Activated B cell treated with CpG ODN at 0.5 μM for 24 hours (primary cell): Measurements from ENCODE around the gene MEF2C. TPM values are rescaled to one million over a fixed set of nuclear protein-coding genes. Genes with fewer than 3 reads are reported as not detected.

Experiments used
- ATAC-seq: fragments of 200-7000 bp; cut with Tn5 transposase; one replicate; pipeline ENCODE4 v1.10.0; 2021; ENCODE audit warnings: low read depth, mild to moderate bottlenecking, moderate library complexity
- CTCF ChIA-PET: fragments of 350-600 bp; sonication (Branson Sonifier 250); formaldehyde crosslinking; loops from one replicate; lab custom pipeline; 2021; ENCODE audit warnings: antibody characterized with exemption; lab: Charles Lee
- POLR2A ChIA-PET: fragments of 350-600 bp; sonication (Branson Sonifier 250); formaldehyde crosslinking; loops from one replicate; lab custom pipeline; 2021; ENCODE audit warnings: antibody characterized with exemption; lab: Charles Lee
- DNase-seq: peaks from one replicate; pipeline ENCODE4 v3.0.0; 2022
- H3K27ac Mint-ChIP-seq: one replicate; pipeline ENCODE4 v1.8.0; 2020; ENCODE audit warnings: mixed read lengths
- H3K27me3 Mint-ChIP-seq: one replicate; pipeline ENCODE4 v1.8.0; 2021; ENCODE audit warnings: mixed read lengths
- H3K36me3 Mint-ChIP-seq: one replicate; pipeline ENCODE4 v1.8.0; 2021; ENCODE audit warnings: low read depth, mixed read lengths
- H3K4me1 Mint-ChIP-seq: one replicate; pipeline ENCODE4 v1.8.0; 2021; ENCODE audit warnings: mixed read lengths
- H3K4me3 Mint-ChIP-seq: one replicate; pipeline ENCODE4 v1.8.0; 2020; ENCODE audit warnings: mild to moderate bottlenecking, mixed read lengths
- H3K9me3 Mint-ChIP-seq: one replicate; pipeline ENCODE4 v1.8.0; 2020; ENCODE audit warnings: mixed read lengths
- CTCF ChIP-seq: fragments of 200-600 bp; IDR thresholded peaks from one replicate; pipeline ENCODE4 v1.8.0; 2022; ENCODE audit warnings: antibody characterized with exemption, mild to moderate bottlenecking
- intact Hi-C: fragments of 100-400 bp; cut with micrococcal nuclease; formaldehyde crosslinking; loops from one replicate; pipeline ENCODE4 v1.15.1; 2024
- total RNA-seq: library from RNA; stranded (reverse); gene quantifications from 2 replicates; pipeline ENCODE4 v1.2.3, GENCODE V29; 2022

MEF2C gene
- total RNA-seq, 1 donor from 2014 or later: 359 TPM

- POLR2A ChIA-PET: interaction anchor here (0.6 to 8.1 kb wide), 9 partner anchors 10 to 557 kb away, joined by 3 to 242 read pairs (median 6); no protein-coding TSS in a partner anchor
- H3K27ac Mint-ChIP-seq: peak overlapping the region; percentile 77
- peak overlapping the region; percentile 99 for H3K4me3 Mint-ChIP-seq
Observed at GRCh38 chr5:88879724-88880123, 3.3 kb downstream of the MEF2C start.

GRCh38 chr5:88878976-88879375, 4.0 kb downstream of the MEF2C start:
- H3K4me1 Mint-ChIP-seq: peaks cover 48% of the 10 kb centered on the region
- CTCF ChIA-PET: no interaction called here
- intact Hi-C loops: loop anchor here (1.0 kb wide), 1 partner anchor 10 kb away; no protein-coding TSS in a partner anchor

More at GRCh38 chr5:88879724-88880123, 3.3 kb downstream of the MEF2C start:
- no peak for ATAC-seq
- Mint-ChIP-seq H3K9me3 (no peaks in the 10 kb centered on the region), H3K36me3 (peaks cover 66% of the 10 kb centered on the region), H3K27me3 (no peaks in the 10 kb centered on the region), H3K4me1 (peaks cover 49% of the 10 kb centered on the region)
- CTCF ChIA-PET: interaction anchor here (1.1 kb wide), 1 partner anchor 1386 kb away, joined by 3 read pairs; no protein-coding TSS in a partner anchor
- no peak for DNase-seq
- no peak for TF ChIP-seq CTCF
- intact Hi-C loops: loop anchor here (1.0 to 10.0 kb wide), 8 partner anchors 10 to 1388 kb away; no protein-coding TSS in a partner anchor

GRCh38 chr5:88877826-88878225, 5.2 kb downstream of the MEF2C start:
- H3K36me3 Mint-ChIP-seq: peaks cover 64% of the 10 kb centered on the region
- H3K27ac Mint-ChIP-seq: peak overlapping the region; percentile 68
- no peak for ATAC-seq
- no peaks in the 10 kb centered on the region for H3K9me3 Mint-ChIP-seq
- TF ChIP-seq CTCF: no peak
- ChIA-PET POLR2A (interaction anchor here (0.5 to 1.1 kb wide), 3 partner anchors 8 to 144 kb away, joined by 3 to 4 read pairs (median 4); no protein-coding TSS in a partner anchor), CTCF (no interaction called here)
- peak overlapping the region; percentile 67 for H3K4me3 Mint-ChIP-seq
- no peak for DNase-seq
- H3K27me3 Mint-ChIP-seq: no peaks in the 10 kb centered on the region
- H3K4me1 Mint-ChIP-seq: peaks cover 57% of the 10 kb centered on the region
- intact Hi-C loops: no loop called here

More at GRCh38 chr5:88878976-88879375, 4.0 kb downstream of the MEF2C start:
- Mint-ChIP-seq H3K4me3 (peak overlapping the region; percentile 62), H3K36me3 (peaks cover 64% of the 10 kb centered on the region), H3K9me3 (no peaks in the 10 kb centered on the region), H3K27ac (no peak overlapping the region), H3K27me3 (no peaks in the 10 kb centered on the region)
- no peak for TF ChIP-seq CTCF
- POLR2A ChIA-PET: interaction anchor here (1.1 kb wide), 2 partner anchors 139 to 145 kb away, joined by 3 read pairs; no protein-coding TSS in a partner anchor
- DNase-seq (no peak), ATAC-seq (no peak)

- CTCF ChIA-PET: no interaction called here
- POLR2A ChIA-PET: no interaction called here
- no peak for DNase-seq
- peaks cover 55% of the 10 kb centered on the region for H3K36me3 Mint-ChIP-seq
- no peak for ATAC-seq
- H3K4me3 Mint-ChIP-seq: peak overlapping the region; percentile 20
- intact Hi-C loops: no loop called here
- peaks cover 58% of the 10 kb centered on the region for H3K4me1 Mint-ChIP-seq
- H3K9me3 Mint-ChIP-seq: no peaks in the 10 kb centered on the region
- no peaks in the 10 kb centered on the region for H3K27me3 Mint-ChIP-seq
- no peak for TF ChIP-seq CTCF
- H3K27ac Mint-ChIP-seq: peak overlapping the region; percentile 68
Observed at GRCh38 chr5:88876714-88877113, 6.3 kb downstream of the MEF2C start.

- no peak for DNase-seq
- intact Hi-C loops: no loop called here
- Mint-ChIP-seq H3K36me3 (peaks cover 56% of the 10 kb centered on the region), H3K27ac (peak overlapping the region; percentile 68), H3K4me1 (peaks cover 68% of the 10 kb centered on the region), H3K9me3 (no peaks in the 10 kb centered on the region), H3K4me3 (peak overlapping the region; percentile 63), H3K27me3 (no peaks in the 10 kb centered on the region)
- peak; percentile 45 for ATAC-seq
- ChIA-PET CTCF (interaction anchor here (0.6 to 1.9 kb wide), 2 partner anchors 146 to 1390 kb away, joined by 3 to 17 read pairs; no protein-coding TSS in a partner anchor), POLR2A (interaction anchor here (0.6 to 2.0 kb wide), 16 partner anchors 8 to 1286 kb away, joined by 3 to 15 read pairs (median 4); no protein-coding TSS in a partner anchor)
- no peak for TF ChIP-seq CTCF
Observed at GRCh38 chr5:88875341-88876234, 7.4 kb downstream of the MEF2C start.
